Stimulated activated CD8-positive, alpha-beta memory T cell treated with anti-CD3 and anti-CD28 coated beads, Interleukin-4, amount 100 ng/mL, for 48 hours (primary cell): Measurements from ENCODE around the gene TIAM1.

Source experiments
- DNase-seq: peaks from one replicate; pipeline ENCODE4 v3.0.0-alpha.2; 2020

The TIAM1 gene

DNA sequence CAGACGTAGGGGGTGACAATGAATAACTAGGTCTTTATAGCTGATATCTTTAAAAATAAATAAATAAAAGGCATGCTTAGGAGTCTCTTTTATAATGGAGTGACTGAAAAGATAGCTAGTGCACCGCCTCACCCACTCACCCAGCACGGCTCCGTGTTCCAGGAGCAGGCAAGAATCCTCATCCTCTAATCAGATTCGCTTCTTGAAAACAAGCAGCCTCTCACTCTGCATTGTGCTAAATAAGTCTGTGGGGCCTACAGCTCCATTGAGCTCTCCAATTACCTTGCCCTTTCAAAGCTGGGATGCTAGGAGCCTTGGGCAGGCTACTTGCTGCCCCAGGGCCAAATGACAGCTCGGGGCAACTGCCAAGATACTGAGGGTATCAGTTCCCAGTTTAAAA lies 91.5 kb downstream of the TIAM1 start:
- DNase-seq: no peak

DNA sequence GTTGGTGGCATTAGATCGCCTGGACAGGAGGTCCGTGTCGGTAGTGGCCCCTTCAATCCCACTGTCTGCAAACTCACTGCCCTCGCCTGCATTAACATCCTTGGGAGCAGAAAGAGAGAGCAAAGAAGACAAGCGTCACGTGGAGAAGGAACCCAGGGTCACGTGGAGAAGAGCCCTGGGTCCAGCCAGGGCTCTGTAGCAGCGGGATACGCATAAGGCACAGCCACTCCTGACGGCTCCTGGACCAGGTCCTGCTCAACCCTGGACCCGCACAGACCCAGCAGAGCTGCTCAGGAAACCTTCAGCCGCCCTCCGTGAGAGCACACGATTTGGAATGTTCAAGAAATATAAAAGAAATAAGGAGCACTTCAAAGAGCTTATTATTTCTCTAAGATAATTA lies 92.0 kb downstream of the TIAM1 start:
- DNase-seq: no peak

DNA sequence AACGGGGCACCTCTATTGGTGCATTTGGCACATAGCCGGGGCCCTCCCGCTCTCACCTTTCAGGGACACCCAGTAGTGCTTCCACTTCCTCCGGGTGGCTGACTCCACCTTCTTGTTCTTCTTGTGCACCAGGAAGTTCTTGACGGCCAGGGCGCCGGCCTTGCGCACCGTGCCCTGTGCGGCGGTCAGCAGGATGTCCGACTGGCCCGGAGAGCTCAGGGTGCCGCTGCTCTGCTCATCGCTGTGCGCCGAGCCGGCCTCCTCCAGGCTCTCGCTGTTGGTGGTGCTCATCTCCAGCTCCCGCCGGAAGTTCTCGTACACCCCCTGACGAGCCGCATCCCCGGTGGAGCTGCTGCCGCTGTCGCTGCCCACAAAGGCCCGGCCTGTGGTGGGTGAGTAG lies 92.4 kb downstream of the TIAM1 start:
- DNase-seq: no peak

DNA sequence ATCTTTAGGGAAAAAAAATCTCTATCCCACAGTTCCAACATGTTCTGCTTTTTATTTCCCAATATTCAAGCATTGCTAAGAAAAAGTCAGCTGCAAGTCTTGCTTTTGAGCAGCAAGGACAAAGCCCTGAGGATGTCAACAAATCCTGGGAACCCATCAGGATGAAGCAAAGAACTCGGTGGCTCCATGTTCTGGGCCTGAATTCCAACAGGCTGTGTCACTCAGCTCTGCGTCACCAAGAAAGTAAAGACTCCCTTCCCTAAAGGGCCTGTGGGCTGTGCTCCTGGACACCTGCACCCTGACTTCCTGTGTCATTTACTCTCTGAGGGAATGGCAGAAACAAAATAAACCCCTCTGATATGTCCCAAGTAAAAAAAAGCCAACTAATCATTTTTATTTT lies 95.5 kb downstream of the TIAM1 start:
- no peak for DNase-seq

DNA sequence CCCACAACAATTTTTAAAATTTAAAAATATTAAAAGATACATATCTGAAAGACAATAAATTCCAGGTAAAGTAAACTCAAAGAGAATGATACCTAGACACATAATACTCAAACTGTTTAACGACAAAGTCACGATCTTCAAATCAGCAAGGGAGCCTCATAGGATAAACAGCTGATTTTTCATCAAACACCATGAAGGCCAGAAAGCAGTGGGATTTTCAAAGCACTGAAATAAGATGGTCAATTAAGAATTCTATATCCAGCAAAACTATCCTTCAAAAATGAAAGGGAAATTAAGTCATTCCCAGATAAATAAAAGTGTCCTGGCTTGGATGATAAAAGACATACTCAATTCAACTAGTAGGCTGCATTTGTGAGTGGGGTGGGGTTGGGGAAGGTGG lies 100.5 kb downstream of the TIAM1 start:
- no peak for DNase-seq

DNA sequence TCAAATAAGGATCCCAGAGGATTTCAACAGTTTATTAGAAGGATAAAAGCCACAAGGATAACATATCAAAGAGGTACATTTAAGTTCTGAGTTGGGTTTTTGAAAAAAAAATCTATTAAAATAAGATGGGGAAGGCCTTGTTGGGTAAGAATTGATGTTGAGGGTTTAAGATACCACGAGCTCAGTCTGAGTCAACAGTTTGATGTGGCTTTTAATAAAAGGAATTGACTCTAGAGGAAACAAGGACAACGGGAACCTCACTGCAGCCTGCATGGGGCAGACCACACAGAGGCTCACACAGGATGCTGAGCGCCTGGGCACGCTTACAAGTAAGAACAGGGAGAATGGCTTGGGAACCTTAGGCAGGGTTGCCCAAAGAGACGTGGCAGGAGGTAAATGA lies 107.5 kb downstream of the TIAM1 start:
- no peak for DNase-seq

DNA sequence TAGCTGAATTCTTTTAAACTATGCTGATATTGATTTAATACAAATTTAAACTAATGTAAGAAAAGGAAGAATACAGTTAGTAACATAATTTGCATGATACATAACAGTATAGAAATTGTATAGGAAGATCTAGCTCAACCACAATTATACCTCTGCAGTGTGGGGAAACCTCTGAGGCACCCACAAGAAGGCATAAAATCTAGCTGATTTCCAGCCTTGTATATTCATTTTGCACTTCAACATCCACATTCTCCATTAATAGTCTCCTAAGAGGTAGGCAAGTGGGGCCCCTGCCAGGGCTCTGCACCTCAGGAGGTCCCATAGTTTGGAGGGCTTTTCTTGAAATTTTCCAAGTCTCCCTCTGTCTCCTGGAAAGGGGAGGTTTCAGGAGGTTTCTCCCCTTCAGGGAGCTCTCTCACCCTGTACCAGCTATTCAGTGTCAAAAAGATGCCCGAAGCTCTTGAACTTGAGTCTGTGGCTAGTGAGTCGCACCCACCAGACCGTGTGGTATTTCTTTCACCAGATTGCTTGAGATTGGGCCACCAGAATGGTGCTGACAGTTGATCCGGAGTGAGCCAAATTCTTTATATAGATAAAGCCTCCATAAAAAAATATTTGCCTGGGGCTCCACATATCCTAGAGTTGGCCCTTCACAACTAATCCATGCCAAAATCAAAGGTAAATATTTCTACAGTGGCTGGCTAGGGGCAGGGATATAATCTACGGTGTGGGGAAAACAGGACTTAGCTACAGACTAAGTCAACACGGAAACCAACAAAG lies 108.2 kb downstream of the TIAM1 start:
- DNase-seq: peak; percentile 42

DNA sequence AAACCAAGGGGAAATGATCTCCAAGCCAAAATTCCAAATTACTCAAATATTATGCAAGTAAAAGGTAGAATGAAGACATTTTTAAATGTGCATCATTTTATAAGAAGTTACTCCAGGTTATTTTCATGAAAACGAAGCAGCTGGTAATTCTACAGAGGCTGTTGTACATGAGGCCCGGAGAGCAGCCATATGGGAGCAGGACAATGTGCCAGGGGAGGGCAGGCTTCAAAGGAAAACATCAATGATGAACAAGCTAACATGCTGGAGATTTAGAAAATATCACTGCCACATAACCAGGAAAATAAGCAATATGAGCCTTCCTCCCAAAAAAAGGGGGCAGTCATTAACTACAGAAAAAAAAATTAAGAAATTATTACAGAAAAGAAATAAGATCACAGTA lies 109.1 kb downstream of the TIAM1 start:
- no peak for DNase-seq

DNA sequence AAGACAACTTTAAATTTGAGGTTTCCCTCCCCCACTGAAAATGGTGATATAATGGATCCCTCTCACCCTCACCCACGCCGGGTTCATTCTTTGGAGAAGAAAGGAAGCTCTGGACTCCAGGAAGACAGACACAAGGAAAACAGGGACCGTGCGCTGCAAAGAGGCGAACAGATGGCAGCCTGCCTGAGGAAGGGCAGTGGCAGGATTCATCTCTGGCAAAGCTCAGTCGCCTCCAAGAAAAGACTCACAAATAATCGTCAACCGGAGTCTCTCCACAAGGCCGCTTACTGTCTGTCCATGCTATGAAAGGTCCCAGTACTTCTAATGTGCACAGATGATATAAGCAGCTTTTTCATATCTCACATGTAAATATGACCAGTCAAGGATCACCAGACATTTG lies 110.3 kb downstream of the TIAM1 start:
- no peak for DNase-seq

DNA sequence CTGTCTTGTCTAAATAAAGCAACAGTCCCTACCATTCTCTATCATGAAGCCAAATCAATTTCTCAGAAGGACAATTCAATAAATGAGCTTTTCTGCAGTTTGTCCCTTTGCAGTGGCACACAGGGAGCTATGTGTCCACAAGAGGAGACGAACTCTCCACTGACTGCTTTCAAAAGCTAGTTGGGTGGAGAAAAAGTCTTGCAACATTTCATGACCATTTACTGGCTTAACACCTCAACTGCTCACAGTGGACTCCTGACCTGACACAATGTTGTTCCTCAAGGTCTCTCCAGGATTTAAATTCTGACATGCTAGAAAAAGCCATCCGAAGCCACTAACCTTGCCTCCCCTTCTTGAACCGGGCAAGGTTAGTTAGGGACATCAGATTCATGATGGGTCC lies 111.7 kb downstream of the TIAM1 start:
- DNase-seq: no peak

DNA sequence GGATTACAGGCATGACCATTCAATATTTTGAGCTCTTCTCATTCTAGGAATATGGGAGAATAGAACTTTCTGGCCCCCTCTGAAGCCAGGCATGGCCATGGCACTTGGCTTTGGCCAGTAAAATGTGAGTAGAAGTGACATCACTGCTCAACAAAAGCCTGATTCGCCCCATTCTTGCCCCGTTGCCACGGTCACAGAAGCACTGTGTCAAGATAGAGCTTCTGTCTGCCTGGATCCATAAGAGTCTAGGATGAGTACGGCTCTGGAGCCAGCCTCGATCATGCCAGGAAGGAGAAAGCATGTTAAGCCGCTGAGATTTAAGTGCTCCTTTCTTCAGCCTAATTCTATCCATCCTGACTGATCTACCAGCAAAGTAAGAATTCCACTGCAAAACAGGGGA lies 113.1 kb downstream of the TIAM1 start:
- DNase-seq: no peak

DNA sequence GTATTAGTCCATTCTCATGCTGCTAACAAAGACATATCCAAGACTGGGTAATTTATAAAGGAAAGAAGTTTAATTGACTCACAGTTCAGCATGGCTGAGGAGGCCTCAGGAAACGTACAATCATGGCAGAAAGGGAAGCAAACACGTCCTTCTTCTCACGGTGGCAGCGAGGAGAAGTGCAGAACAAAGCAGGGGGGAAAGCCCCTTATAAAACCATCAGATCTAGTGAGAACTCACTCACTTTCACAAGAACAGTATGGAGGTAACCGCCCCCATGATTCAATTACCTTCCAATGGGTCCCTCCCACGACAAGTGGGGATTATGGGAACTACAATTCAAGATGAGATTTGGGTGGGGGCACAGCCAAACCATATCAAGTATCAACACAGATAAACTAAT lies 115.3 kb downstream of the TIAM1 start:
- DNase-seq: peak; percentile 31

DNA sequence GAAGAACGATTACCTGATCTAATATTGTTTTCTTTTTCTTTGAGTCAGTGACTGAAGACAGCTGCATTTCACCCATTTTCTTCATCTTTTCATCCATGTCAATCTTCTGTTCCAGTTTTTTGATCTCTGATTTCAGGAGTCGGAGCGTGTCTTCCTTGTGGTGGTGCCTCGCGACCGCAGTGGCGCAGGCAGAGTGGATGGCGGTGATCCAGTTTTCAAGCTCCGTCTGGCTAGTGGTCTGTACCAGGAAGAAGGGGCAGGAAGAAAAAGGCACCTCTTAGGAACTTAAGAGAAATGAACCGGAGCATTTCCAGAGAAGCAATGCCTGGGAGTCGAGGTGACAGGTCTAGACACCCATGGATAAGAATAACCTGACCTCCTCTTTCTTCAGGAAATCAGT lies 118.3 kb downstream of the TIAM1 start:
- no peak for DNase-seq

DNA sequence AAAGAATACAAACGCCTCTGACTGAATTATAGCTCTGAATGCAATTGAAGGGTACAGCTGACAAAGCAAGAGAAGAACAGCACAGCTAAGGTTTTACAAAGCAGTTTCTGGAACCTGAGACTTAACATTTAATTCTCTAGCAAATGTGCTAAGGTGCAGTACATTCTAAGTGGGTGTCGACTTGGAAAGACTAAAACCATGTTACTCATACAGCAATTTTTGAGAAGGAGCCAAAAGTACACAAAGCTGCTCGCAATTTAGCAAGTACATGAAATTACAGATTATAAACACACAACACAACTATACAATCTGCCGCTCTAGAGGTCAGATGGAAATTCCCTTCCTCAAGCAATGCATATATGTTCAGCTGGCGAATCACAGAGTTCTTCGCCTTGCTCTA lies 121.9 kb downstream of the TIAM1 start:
- DNase-seq: no peak

DNA sequence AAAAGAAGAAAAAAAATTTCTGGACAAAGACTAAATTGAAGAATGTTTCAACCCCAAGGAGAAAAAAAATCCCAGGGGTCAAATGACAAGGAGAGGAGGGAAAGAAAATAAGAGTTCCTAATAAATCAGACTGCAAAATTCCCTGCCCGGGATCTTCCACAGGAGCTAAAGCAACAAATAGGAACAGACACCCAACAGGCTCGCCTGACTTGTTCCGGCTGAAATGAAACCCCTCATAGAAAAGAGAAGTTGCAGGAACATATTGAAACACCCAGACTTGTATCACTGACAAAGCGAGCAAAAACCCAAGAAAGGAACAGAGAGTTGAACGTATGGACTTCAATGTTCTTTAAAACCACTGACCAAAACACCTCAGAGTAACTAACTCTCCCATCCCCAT lies 123.0 kb downstream of the TIAM1 start:
- no peak for DNase-seq

DNA sequence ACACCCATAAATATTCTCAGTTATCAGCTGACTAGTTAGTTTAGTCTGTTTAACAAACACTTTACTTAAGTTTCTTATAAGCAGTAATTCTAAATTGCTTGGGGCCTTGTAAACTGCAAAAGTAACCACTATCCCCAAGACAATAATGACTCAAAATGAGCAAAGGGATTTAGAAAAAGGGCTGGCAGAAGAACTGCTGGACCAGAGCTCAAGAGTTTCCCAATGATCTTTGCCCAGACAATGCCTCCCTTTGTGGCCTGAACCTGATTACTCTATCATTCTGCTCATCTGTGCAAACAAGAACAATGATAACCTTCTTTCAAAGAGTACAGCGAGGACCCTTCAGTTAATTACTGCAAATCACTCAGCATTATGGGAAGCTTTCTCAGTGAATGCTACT lies 123.5 kb downstream of the TIAM1 start:
- no peak for DNase-seq

DNA sequence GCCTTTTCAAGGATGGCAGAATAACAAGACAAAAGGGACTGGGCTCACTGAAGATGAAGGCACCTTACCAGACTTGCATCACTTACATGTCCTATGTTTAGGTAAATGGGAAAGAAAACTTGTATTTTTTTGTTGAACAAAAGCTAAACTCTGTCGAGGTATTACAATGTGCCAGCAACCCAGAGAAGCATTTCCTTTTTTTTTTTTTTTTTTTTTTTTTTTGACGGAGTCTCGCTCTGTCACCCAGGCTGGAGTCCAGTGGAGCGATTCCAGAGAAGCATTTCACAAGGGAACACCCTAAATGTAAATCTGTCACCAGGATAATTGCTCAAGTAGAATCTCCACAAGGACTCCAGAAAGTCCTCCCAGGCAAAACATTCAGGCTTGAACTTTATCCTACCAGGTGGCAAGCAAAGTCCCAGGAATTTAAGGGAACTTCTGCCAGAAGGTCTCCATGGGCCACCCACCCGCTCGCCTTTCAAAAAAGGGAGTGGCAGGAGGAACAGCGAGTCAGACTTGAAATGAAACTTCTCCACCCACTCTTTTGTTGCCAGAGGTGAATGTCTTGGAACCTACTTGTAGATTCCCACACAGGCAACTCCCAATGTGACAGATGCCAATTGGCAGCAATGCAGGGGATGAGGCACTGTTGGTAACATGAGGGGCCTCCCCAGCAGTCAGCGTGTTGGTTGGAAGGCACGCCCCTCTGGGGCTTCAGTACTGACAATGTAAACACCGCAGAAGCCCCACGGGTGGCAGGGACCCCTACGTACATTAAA lies 125.0 kb downstream of the TIAM1 start:
- no peak for DNase-seq

DNA sequence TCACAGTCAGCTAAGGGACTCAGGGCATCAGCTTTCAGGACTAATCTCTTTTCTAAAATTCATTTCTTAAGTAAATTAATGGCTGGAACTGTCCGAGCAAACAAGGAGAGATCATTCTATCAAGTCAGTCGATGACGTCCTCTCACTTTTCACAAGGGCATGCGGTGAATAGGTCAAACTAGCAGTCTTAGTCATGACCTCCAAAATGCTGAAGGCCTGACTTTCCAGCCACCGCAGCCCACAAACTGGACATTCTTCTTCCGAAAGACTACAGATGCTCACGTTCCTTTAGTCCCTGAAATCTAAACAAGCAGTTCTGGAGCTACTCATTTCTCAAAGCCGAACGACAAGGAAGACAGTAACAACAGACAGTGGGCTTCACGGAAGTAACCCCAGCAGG lies 127.9 kb downstream of the TIAM1 start:
- no peak for DNase-seq

DNA sequence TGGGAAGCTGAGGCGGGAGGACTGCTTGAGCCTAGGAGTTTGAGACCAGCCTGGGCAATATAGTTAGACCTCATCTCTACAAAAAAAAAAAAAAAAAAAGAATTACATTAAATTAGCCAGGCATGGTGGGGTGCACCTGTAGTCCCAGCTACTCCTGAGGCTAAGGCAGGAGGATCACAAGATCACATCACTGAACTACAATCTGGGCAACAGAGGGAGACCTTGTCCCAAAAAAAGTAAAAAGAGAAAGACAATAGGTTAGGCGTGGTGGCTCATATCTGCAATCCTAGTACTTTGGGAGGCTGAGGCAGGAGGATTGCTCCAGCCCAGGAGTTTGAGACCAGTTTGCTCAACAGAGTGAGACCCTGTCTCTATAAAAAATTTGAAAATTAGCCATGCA lies 130.3 kb downstream of the TIAM1 start:
- no peak for DNase-seq

DNA sequence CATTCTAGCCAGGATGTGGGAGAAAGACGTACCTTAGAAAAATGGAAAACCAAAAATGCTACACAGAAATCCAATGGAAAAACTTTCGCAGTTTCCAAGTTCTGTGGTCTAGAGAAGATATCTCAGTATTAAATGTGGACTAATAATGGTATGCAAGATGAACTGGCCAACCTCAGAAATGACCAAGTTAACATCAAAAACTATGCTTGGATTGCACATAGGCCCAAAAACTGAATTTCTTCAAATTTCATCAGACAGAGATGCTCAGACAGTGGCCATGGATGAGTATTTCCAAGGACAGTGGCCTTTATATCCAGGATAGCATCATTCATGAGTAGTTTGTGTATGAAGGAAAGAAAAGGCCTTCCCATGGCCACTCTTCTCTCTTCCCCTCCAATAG lies 132.2 kb downstream of the TIAM1 start:
- no peak for DNase-seq

DNA sequence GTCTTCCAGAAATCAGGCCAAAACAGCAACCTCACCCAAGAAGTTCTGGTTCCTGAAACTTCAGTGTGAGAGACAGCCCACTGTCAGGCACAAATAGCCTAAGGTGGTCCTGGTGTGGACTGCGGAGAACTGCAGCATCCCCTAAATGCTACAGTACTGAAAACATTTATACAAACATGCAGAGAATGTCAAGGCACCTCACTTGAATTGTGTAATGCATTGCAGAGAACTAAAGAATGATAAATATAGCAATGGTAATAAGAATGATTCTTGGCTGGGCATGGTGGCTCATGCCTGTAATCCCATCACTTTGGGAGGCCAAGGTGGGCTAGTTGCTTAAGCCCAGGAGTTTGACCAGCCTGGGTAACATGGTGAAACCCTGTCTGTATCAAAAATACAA lies 138.6 kb downstream of the TIAM1 start:
- no peak for DNase-seq

DNA sequence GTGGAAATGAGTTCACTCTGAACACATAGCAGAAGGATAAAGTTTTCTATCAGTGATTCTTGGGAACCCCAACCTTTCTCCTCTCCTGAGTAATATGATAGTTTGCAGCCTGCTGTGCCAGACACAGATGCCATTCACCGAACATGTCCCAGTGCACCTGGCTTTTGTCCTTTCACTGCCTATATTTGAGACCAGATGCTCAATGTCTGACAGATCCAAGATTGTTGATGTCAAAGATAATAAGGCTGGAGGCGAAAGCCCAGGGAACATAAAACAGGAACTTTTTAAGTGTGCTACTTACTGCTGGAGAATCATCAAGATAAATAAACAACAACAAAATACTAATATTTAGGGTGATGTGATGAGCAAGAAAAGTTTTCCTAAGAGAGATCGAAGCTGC lies 139.3 kb downstream of the TIAM1 start:
- no peak for DNase-seq

DNA sequence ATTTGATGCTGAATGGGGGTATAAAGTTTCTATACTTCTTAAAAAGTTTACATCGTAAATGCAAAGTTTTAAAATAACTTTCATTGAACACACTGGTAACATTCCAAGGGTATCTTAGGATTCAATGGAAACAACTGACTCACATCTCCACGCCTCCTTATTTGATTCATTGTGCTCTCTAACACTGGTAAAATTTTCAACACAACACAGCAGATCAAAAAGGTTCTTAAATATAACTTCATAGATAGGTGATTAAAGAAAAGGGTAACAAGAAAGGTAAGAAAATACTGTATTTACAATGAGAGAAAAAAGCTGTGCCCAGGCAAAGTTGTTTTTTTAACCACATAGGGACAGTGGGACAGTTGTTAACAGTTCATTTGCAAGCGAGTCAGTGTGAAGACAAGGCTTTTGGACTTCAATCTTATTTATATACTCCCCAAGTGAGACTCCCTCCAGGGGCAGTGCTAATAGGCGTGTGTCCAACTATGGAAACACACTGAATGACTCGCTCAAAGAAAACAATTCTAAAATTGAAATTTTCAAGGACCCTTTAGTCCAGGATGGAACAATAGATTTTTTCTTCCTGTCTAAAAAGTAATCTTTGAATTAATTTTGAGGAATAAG lies 140.5 kb downstream of the TIAM1 start:
- no peak for DNase-seq

DNA sequence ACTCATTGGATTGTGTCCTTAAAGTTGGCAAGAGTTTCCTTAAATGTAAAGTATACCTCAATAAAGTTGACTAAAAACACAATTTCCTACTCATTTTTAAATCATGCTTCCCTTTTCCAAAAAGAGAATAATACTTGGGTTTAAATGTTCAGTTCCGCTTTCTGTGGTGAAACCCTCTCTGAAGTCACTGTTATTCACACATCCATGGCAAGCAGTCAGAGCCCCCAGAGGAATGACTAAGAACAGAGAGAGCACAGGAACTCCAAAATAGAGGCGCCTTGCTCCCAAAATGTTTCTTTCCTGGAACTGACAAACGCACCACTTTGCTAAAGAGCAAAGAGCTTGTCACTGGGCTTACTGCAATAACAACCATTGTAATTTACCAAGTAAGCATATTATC lies 142.5 kb downstream of the TIAM1 start:
- no peak for DNase-seq
